PC-9 (cell line): ENCODE results near the gene TSPAN31.

Source experiments
- CTCF ChIP-seq: fragments of 200-600 bp; sonication (generic); conservative IDR thresholded peaks from 2 replicates; pipeline ENCODE4 v1.6.1; 2017; ENCODE audit warnings: mixed run types, antibody characterized with exemption, mild to moderate bottlenecking, moderate library complexity
- EZH2 ChIP-seq: fragments of 200-600 bp; sonication (generic); IDR thresholded peaks from 2 replicates; pipeline ENCODE4 v1.8.0; 2017; ENCODE audit warnings: antibody characterized with exemption, low read depth

- TF ChIP-seq CTCF = no peak
- no peak for TF ChIP-seq EZH2
Measured at GRCh38 chr12:57736741-57737466, 7.9 kb upstream of the TSPAN31 start.
